GM21737 (cell line): ENCODE data around the gene KRT26.
"Not testable (repeated sequence)": the region's sequence is repeated elsewhere in the genome, so short reads cannot be mapped to it uniquely, and the experiment has no call there.

Source experiments
- ATAC-seq: cut with Tn5 transposase; IDR thresholded peaks from one replicate; pipeline ENCODE4 v1.9.1; 2021; ENCODE audit warnings: mild to moderate bottlenecking, moderate library complexity; ENCODE audit not compliant: unreplicated experiment

The KRT26 gene

GRCh38 chr17:40772101-40772500, at the start of gene KRT26:
KRT26 (minus strand) TSS chr17:40772201; CDS start chr17:40772113, 88 bp downstream.
- ATAC-seq: no peak

- no peak for ATAC-seq
Observed at GRCh38 chr17:40821536-40821935, 49.5 kb upstream of the KRT26 start.

GRCh38 chr17:40820228-40820838, 48.3 kb upstream of the KRT26 start:
- no peak for ATAC-seq

- no peak for ATAC-seq
Observed at GRCh38 chr17:40819528-40820125, 47.6 kb upstream of the KRT26 start.

GRCh38 chr17:40818733-40819527, 46.9 kb upstream of the KRT26 start:
- ATAC-seq: peak; percentile 73

GRCh38 chr17:40818343-40818732, 46.3 kb upstream of the KRT26 start:
- no peak for ATAC-seq

GRCh38 chr17:40817103-40817682, 45.2 kb upstream of the KRT26 start:
- ATAC-seq: no peak

- ATAC-seq: no peak
Observed at GRCh38 chr17:40816569-40816968, 44.6 kb upstream of the KRT26 start.

- ATAC-seq: no peak
Observed at GRCh38 chr17:40815381-40815780, 43.4 kb upstream of the KRT26 start.

- not testable (repeated sequence) for ATAC-seq
Observed at GRCh38 chr17:40814657-40815056, 42.7 kb upstream of the KRT26 start.

GRCh38 chr17:40813804-40814203, 41.8 kb upstream of the KRT26 start:
- no peak for ATAC-seq

GRCh38 chr17:40812639-40813038, 40.6 kb upstream of the KRT26 start:
- ATAC-seq: no peak

GRCh38 chr17:40810494-40810893, 38.5 kb upstream of the KRT26 start:
- no peak for ATAC-seq

GRCh38 chr17:40809721-40810421, 37.9 kb upstream of the KRT26 start:
- no peak for ATAC-seq

- no peak for ATAC-seq
Observed at GRCh38 chr17:40806131-40806530, 34.1 kb upstream of the KRT26 start.

- ATAC-seq: no peak
Observed at GRCh38 chr17:40803617-40804082, 31.6 kb upstream of the KRT26 start.

GRCh38 chr17:40801157-40801556, 29.2 kb upstream of the KRT26 start:
- no peak for ATAC-seq

- ATAC-seq: no peak
Observed at GRCh38 chr17:40800381-40800780, 28.4 kb upstream of the KRT26 start.

- ATAC-seq: no peak
Observed at GRCh38 chr17:40799859-40800258, 27.9 kb upstream of the KRT26 start, which contains the start of gene KRT28. KRT28 (minus strand) TSS chr17:40799959; CDS start chr17:40799893, 66 bp downstream.

GRCh38 chr17:40796846-40797245, 24.8 kb upstream of the KRT26 start:
- ATAC-seq: no peak
